SHP77 (cell line): ENCODE results near the gene AMTN.
"Not testable (repeated sequence)": the region's sequence is repeated elsewhere in the genome, so short reads cannot be mapped to it uniquely, and the experiment has no call there.

Experiments used
- DNase-seq, 2 experiments: peaks; one replicate each; lab custom pipeline; 2025; lab: John Stamatoyannopoulos, UW

The AMTN gene, protein sequence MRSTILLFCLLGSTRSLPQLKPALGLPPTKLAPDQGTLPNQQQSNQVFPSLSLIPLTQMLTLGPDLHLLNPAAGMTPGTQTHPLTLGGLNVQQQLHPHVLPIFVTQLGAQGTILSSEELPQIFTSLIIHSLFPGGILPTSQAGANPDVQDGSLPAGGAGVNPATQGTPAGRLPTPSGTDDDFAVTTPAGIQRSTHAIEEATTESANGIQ

DNA sequence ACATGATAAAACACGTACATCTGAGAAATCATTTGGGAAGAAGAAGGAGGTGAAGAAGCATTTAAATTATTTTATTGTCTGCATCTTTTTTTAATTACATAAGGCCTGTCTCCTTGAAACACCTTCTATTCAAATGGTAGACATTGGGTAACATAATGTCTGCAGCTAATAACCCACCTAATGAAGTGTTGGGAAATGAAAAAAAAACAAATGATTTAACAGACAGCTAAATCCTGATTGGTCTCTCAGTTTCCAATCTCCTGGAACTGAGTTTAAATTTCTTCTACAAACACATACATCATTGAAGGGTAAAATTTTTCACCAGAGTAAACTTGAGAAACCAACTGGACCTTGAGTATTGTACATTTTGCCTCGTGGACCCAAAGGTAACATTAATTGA, at the start of gene AMTN:
TSS of gene AMTN (plus strand) at position 301 of the 400 bp plus-strand sequence. CDS start 209 bp downstream, outside the sequence.
- no peak for DNase-seq

DNA sequence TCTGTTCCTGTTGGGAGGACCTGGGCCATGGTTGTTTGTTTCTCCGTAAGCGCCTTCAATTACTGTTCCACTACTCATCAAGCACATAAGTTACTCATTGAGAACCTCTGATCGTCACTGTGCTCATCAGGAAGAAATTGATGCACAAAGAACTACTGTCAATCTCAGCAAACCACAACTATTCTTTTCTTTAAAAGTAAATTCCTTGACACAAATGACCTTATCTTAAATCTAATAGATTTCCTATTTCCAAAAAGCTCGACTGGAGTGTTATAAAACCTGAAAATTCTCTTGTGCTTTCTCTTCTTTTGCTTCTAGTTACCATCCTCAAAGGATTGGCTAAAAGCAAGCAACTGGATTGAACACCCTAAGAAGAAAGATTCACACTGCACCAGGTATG, 46.5 kb upstream of the AMTN start, which contains the start of gene MUC7:
TSS of gene MUC7 (plus strand) at position 301 of the 400 bp plus-strand sequence. CDS start 1,825 bp downstream, outside the sequence.
- no peak for DNase-seq

DNA sequence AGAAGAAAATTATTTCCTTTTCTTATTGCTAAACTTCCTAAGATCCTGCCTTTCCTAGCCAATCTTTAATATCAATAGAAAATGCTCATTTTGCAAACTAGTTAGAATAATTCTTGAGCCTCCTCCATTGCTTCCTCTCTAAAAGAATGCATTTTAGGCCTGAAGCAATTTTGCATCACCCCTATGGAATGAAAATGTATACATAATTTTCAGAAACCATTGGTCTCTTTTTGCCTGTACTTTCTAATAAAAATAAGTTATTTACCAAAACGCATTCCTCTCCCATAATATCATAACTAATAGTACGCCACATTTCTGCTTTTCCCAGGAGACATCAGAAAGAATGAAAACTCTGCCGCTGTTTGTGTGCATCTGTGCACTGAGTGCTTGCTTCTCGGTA, 44.7 kb upstream of the AMTN start:
- no peak for DNase-seq

DNA sequence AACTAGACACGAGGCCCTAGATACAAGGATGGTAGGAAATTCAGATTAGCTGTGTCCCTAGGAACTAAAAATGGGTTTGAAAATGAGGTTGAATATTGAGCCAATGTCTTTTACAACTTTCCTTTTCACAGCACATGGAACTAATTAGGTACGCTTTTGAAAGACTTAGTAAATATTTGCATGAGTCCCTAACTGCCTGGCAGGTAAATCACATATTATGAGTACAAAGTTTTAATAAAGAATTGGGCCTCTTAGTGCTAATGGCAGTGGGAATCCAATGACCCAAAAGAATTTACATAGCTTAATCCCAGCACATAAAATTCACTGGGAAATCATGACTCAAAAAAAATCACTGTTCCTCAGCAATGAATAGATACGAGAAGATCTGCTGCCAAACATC, 29.6 kb upstream of the AMTN start:
- DNase-seq, result no peak

DNA sequence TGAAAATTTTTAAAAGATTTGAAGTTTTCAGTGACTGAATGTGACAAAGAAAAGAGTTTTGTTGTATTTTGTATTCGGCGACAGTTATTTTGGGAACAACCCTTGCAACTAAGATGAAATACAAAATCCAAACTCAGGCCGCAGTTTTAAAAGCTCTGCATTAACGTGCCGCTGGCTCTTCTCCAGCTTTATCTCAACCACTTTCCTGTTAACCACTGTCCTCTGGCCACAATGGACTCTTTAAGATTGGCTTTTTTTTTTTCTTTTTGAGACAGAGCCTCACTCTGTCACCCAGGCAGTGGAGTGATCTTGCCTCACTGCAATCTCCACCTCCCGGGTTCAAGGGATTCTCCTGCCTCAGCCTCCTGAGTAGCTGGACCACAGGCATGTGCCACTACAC, 22.1 kb upstream of the AMTN start:
- DNase-seq, result no peak

DNA sequence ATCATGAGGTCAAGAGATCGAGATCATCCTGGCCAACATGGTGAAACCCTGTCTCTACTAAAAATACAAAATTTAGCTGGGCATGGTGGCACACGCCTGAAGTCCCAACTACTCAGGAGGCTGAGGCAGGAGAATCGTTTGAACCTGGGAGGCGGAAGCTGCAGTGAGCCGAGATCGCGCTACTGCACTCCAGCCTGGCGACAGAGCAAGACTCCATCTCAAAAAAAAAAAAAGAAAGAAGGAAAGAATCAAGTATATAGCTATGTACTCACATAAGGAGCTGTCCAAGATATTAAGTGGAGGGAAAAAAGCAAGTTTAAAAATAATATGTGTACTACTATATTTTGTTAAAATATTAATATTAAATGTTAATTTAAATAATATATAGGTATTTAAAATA, 16.5 kb upstream of the AMTN start:
- DNase-seq, result not testable (repeated sequence)

DNA sequence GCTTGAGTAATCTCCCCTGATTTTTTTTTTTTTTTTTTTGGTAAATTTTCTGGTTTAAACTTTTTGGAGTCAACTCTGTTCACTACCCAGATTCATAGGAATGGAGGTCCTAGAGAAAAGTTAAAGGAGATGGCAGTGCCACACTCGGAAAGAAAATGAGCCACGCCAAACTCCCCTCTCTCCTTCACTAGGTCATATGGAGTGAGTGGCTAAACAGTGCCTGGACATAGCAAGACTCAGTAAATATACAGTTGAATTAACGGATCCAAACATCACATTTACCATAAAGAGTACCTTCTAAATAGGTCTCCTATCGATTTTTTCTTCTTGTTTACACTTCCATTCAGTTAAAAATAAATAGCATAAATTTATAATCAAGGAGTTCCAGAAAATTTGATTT, 13.6 kb upstream of the AMTN start:
- DNase-seq, result no peak

DNA sequence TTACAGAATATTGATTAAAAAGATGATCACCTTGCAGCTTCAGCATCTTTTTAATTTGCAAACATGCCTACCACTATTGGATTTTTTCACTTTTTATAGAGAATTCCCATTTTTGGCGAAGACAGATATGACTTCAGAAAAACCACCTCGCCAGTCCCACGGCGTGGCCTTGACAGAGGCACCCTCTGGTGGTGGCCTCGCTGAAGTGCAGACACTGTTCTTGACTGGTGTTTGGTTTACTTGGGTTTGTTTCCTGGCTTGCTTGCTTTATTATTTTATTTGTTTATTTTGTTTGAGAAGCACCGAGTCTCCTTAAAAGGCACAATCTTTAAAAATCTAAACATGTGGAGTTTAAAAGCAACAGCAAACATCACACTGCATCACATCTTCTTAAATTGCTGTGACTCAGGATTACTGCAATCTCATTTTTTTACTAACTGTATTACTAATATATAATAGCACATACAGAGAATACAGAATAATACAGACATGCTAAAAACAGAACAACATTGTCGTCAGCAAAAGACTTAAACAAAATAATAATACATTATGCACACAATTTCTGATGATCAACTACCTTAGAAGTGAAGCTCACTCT, 13.1 kb upstream of the AMTN start:
- DNase-seq, result peak; percentile 29 to 35

DNA sequence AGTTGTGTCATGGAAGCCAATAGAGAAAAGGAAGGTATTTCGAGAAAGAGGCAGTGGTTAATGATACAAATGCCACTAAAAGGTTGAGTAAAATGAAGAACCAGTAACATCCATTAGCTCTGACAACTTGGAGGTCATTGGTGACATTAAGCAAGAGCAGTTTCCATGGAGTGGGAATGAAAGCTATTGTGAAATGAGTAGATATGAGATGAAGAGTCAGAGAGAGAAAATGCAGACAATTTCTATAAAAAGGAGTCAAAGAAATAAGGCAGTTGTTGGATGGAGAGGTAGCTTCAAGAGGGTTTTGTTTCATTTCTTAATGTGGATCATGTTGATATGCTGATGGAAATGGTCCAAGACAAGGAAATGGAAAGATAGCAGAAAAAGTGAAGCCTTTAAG, 9.6 kb upstream of the AMTN start:
- DNase-seq, result no peak

DNA sequence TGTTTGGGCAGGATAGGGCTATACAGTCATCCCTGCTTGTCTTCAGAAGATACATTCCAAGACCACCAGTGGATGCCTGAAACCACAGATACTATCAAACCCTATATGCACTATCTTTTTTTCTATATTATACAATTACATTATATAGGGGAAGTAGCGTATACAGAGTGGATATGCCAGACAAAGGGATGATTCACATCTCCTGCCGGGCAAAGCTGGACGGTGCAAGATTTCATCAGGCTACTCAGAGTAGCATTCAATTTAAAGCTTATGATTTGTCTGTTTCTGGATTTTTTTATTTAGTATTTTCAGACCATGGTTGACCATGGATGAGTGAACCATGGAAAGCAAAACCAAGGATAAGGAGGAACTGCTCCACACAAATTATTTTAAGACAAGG, 7.0 kb upstream of the AMTN start:
- no peak for DNase-seq

DNA sequence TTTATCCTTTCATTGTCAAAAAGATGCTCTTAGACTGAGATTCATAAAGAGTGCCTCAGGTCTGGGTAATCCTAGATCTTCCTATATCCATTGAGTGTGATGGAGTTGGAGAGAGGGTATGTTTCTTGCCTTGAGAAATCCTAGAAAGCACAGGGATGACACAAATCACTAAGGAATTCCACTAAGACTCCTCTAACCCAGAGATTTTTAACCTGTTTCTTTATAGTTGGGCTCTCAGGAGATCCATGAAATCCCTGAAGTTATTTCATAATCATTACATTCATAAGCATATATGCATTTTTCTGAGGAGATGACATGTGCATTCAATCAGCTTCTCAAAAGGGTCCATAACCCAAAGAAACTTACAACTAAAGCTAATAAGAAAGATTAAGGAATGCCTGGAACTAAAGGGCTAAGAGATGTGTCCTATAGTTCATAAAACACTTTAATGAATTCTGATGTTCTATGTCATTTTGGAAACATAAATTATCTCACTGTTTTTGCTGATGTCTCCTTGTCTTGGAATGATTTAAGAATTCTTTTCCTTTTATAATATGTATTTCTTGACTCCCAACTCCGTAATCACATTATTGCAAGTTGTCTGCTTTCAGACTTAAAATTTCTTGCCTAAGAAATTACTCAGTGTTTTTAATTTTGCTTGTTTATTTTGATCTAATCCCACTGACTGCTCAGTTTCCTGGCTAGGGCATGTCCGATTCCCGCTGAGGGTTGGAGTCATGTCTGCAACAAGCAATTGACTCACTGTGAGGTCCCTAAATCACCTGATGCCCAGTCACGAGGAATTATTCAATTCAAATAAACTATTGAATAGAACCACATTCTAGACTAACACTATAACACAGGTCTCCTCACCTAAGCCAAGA, 2.8 kb upstream of the AMTN start:
- no peak for DNase-seq

DNA sequence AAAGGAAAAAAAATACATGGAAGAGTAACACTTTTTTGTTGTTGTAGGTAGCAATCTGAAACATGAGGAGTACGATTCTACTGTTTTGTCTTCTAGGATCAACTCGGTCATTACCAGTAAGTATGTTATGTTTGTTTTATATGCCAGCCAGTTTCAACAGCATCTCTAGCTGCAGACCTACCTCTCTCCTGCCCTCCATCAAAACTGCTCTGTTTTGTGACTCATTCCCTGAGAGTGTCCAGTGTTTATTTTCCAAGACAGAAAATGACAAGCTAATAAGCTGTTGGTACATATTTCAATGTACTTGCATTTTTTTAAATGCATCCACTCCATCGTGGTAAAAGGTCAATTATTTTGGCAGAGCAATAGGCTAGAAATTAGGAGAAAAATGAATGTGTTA, 347 bp downstream of the AMTN start:
- DNase-seq, result no peak

DNA sequence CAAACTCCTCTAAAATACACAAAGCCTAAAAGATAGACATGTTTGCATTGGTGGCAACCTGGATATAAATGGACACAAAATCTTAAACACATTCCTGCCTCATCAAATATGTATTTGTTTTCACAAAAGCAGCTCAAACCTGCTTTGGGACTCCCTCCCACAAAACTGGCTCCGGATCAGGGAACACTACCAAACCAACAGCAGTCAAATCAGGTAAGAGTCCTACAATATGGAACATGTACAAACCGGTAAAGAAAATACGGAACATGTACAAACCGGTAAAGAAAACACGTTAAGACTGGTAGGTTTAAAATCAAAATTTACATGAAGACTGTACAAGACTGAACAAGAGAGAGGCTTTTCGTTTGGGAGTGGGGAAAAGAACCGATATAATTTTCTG, 4.3 kb downstream of the AMTN start:
- no peak for DNase-seq

DNA sequence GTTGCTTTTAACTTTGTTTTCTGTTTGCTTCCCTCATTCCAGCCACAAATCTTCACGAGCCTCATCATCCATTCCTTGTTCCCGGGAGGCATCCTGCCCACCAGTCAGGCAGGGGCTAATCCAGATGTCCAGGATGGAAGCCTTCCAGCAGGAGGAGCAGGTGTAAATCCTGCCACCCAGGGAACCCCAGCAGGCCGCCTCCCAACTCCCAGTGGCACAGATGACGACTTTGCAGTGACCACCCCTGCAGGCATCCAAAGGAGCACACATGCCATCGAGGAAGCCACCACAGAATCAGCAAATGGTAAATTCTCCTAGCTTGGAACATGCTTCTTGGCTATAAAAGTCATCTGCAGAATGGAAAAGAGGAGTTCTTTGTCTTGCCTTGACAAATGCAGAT, 12.6 kb downstream of the AMTN start:
- no peak for DNase-seq

DNA sequence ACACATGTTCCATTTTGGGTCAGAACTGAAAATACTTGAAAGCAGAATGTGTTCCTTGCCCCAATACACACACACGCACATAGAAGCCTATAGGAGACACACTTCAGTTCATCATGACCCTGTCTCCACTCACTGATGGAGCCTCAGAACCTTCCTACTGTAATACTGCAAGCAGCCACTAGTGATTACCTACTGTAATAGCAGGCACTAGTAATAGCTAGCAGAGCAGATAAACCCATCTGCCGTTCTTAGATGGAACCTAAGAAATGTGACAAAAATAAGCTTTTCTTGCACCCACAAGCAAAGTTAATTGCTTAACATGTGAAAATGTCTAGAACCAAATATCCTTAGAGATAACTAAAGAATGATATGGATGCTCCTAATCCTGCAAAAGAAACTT, 13.6 kb downstream of the AMTN start:
- no peak for DNase-seq

DNA sequence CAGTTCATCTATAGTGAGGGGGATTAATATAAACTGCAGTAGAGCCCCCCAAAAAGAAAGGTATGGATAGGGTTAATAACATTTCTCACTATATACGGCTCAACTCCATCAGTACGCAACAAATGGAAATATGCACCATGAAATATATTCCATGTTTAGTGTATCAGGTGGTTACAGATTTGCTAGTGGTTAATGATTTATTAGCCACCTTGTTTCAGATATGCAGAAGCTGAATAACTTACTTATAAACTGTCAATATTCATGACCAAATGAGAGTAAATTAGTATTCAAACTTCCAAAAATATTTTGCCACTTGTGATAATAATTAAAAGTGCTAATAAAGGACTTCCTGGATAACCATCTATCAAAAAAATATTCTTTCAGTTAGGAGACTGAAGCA, 14.8 kb downstream of the AMTN start:
- DNase-seq, result no peak

DNA sequence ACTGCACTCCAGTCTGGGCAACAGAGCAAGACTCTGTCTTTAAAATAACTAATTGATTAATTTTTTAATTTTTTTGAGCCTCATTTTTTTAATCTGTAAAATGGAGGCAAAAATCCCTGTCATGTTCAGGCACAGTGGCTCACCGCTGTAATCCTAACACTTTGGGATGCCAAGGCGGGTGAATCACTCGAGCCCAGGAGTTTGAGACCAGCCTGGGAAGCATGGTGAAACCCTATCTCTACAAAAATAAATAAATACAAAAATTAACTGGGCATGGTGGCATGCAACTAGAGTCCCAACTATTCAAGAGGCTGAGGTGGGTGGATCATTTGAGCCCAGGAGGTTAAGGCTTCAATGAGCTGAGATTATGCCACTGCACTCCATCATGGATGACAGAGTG, 15.4 kb downstream of the AMTN start:
- no peak for DNase-seq

DNA sequence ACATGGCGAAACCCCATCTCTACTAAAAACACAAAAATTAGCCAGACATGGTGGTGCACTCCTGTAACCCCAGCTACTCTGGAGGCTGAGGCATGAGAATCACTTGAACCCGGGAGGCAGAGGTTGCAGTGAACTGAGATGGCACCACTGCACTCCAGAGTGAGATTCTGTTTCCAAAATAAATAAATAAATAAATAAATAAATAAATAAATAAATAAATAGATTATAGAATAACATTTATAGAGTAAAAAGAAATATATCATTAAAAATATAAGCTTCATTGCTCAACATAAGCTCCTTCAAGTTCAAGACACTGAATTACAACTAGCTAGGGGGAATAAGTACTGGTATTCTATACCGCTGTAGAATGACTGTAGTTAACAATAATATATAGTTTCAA, 16.5 kb downstream of the AMTN start:
- DNase-seq, result not testable (repeated sequence)

DNA sequence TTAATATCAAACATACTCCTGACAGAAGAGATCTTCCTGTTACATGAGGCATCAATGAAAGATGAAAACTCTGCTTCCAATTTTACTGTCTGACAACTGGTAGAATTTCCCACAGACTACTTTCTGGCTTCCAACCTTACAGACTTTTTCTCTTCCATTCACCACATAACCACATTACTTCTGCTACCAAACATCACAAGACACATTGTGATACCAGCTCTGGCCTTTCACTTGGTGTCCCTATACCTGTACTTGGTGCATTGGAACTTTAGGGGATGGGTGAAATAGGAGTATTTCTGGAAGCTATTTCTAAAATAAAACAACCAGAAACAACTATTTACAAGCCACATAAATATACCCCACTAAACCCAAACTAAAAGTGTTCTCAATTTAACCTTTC, 20.5 kb downstream of the AMTN start:
- DNase-seq, result no peak

DNA sequence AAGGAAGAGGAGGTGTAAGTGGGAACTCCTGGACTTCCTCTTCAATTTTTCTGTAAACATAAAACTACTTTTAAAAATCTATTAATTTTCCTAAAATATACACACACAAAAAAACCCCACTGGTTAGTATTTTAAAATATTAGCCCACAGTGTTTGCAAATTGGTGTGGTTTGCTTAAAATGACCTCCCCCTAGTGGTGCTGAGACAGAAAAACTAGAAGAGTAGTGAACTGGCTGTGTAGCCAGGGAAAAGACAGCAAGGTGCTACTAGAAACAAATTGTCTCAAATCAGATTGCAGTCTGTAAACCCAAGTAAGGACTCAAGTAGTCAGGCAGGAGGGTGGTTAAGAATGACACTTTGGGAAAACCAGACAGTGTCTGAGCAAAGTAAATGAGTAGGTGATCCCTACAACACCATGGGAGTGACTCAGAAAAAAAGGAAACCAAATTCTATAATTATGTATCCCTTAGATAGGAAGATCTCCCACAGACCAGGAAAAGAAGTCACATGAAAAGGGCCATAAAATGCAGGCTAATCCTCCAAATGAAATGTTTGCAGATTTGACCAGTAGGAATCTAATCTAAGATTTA, 26.0 kb downstream of the AMTN start:
- DNase-seq, result peak in 1 of 2 experiments; percentile 20

DNA sequence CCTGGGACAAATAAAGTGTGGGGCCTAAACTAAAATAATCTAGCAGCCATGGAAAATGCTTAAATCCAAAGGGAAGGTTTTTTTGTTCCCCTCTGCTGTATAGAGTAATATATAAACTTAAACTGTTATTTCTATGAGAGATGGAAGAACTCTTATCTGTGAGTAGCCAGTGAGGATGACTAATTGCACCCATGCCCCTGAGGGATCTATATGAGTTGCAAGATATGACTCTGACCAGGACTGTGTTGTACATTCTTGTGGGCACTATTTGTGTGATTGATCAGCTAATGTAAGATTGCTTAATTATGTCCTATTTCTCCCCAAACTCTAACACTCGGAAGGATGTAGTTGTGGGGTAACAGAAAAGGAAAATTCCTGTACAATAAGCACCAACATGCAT, 38.5 kb downstream of the AMTN start:
- no peak for DNase-seq

DNA sequence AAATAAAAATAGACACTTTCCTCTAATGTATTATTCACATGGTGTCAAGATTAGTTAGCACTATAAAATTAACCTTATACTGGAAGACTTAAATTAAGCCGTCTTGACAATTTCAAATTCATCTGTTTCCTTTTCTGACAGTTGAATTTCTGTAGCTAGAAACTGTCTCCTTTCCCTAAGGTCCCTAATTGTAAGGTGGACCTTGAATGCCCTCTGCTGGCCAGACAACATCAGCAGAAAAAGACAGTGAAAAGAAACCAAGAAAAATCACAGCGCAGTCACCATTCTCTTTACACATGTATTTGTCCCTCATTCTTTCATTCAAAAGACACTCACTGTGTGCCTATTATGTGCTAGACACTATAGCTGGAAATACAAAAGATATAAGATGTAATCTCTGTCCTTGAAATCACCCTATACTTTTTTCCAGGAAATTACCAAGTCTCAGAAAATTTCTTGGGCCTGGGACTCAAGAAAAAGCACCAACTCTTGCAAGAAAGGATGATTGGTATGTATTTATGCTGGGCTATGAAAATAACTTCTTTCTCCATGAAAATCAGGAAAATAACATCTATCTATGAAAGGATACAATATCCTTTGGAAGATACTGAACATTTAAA, 41.0 kb downstream of the AMTN start:
- peak; percentile 36 to 46 for DNase-seq
